ENCODE results near the gene EP400.

EP400 gene

DNA sequence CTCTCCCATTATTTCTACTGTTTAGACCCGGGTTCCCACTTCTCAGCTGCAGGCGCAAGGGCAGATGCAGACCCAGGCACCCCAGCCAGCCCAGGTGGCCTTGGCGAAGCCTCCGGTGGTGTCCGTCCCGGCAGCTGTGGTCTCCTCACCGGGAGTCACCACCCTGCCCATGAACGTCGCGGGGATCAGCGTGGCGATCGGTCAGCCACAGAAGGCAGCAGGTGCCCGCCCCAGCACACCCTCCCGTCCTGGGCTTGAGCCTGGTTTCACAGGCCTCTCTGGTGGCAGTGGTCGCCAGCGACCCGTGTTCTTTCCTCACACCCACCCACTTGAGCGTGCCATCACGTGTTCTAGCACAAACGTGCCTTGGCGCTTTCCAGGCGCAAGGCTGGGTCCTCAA is 117.0 kb downstream of the EP400 start:
- Histone ChIP-seq H3K4me3 (ENCODE audit: control insufficient read depth in 1 of 7, extremely low read depth in 1 of 7, insufficient read depth in 4 of 7, low read depth in 2 of 7, low read length in 6 of 7) (peak overlapping the region in 1 of 7 experiments; percentile 37), H3K27me3 (replicated peaks in 2 of 5; ENCODE audit: control insufficient read depth in 4 of 5, insufficient read depth in 5 of 5, low read length in 4 of 5) (no peaks in the 10 kb centered on the region), H3K4me1 (ENCODE audit: control extremely low read depth in 1 of 4, control insufficient read depth in 4 of 4, insufficient read depth in 4 of 4, low read length in 3 of 4) (peaks cover 5 to 36% (median 18%) of the 10 kb centered on the region in 4 experiments), H3K36me3 (ENCODE audit: control insufficient read depth in 4 of 4, insufficient read depth in 4 of 4, low read length in 3 of 4) (peaks cover 8 to 87% (median 58%) of the 10 kb centered on the region in 4 experiments), H3K9me3 (ENCODE audit: control extremely low read depth in 1 of 5, control insufficient read depth in 4 of 5, insufficient read depth in 2 of 5, low read depth in 1 of 5, low read length in 4 of 5) (no peaks in the 10 kb centered on the region), H3K27ac (ENCODE audit: insufficient read depth in 1 of 2, low read depth in 1 of 2, low read length in 2 of 2, poor library complexity in 1 of 2, severe bottlenecking in 2 of 2) (no peak overlapping the region)
- POLR2A ChIA-PET, result no interaction called here
- no peak for DNase-seq
- 93% methylated on average over 12 of the region's 23 CpGs for WGBS (ENCODE audit: insufficient coverage)
- CTCF ChIA-PET, result no interaction called here

DNA sequence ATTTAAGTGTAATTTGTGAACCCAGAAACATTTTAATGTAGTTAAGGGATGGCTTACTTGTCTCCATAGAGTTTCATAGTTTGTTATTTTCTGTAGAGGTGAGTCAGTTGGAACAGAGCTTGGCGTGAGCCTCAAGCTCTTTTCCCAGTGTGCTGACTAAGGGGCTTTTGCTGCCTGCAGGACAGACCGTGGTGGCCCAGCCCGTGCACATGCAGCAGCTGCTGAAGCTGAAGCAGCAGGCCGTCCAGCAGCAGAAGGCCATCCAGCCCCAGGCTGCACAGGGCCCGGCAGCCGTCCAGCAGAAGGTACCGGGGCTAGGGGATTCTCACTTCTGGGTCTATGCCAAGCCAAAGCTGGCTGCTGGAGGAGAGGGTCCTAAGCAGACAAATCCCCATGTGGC is 117.4 kb downstream of the EP400 start:
- H3K4me3 ChIP-seq (ENCODE audit: control insufficient read depth in 1 of 7, extremely low read depth in 1 of 7, insufficient read depth in 4 of 7, low read depth in 2 of 7, low read length in 6 of 7), result no peak overlapping the region
- no peak overlapping the region for H3K27ac ChIP-seq (ENCODE audit: insufficient read depth in 1 of 2, low read depth in 1 of 2, low read length in 2 of 2, poor library complexity in 1 of 2, severe bottlenecking in 2 of 2)
- no peaks in the 10 kb centered on the region for H3K9me3 ChIP-seq (ENCODE audit: control extremely low read depth in 1 of 5, control insufficient read depth in 4 of 5, insufficient read depth in 2 of 5, low read depth in 1 of 5, low read length in 4 of 5)
- ChIA-PET CTCF (interaction anchor here (1.2 kb wide), 1 partner anchor 13 kb away, joined by 4 read pairs; no protein-coding TSS in a partner anchor), POLR2A (no interaction called here)
- no peak for DNase-seq
- H3K4me1 ChIP-seq (ENCODE audit: control extremely low read depth in 1 of 4, control insufficient read depth in 4 of 4, insufficient read depth in 4 of 4, low read length in 3 of 4), result peaks cover 5 to 36% (median 18%) of the 10 kb centered on the region in 4 experiments
- peaks cover 10 to 85% (median 58%) of the 10 kb centered on the region in 4 experiments for H3K36me3 ChIP-seq (ENCODE audit: control insufficient read depth in 4 of 4, insufficient read depth in 4 of 4, low read length in 3 of 4)
- no peaks in the 10 kb centered on the region for H3K27me3 ChIP-seq (replicated peaks in 2 of 5; ENCODE audit: control insufficient read depth in 4 of 5, insufficient read depth in 5 of 5, low read length in 4 of 5)
- 97% methylated on average over 7 of the region's 7 CpGs for WGBS (ENCODE audit: insufficient coverage)

DNA sequence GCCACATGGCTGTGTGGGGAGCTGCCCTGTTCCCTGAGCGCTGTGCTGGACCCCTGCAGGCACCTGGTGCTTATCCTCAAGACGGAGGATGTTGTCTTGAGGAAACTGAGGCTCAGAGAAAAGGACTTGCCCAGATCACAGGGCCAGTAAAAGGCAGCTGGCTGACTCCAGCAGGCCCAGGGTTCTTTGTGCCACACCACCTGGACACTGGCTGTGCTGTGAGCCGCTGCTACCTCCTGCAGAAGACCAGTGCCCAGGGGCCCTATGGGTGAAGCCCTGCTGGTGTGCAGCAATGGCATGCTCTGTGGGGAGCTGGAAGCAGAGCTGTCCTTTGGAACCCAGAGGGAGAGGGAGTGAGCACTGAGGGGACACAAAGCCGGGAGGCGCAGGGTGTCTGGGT is 118.5 kb downstream of the EP400 start:
- Histone ChIP-seq H3K36me3 (ENCODE audit: control insufficient read depth in 4 of 4, insufficient read depth in 4 of 4, low read length in 3 of 4) (peaks cover 6 to 78% (median 57%) of the 10 kb centered on the region in 4 experiments), H3K27ac (ENCODE audit: insufficient read depth in 1 of 2, low read depth in 1 of 2, low read length in 2 of 2, poor library complexity in 1 of 2, severe bottlenecking in 2 of 2) (no peak overlapping the region)
- POLR2A ChIA-PET, result no interaction called here

DNA sequence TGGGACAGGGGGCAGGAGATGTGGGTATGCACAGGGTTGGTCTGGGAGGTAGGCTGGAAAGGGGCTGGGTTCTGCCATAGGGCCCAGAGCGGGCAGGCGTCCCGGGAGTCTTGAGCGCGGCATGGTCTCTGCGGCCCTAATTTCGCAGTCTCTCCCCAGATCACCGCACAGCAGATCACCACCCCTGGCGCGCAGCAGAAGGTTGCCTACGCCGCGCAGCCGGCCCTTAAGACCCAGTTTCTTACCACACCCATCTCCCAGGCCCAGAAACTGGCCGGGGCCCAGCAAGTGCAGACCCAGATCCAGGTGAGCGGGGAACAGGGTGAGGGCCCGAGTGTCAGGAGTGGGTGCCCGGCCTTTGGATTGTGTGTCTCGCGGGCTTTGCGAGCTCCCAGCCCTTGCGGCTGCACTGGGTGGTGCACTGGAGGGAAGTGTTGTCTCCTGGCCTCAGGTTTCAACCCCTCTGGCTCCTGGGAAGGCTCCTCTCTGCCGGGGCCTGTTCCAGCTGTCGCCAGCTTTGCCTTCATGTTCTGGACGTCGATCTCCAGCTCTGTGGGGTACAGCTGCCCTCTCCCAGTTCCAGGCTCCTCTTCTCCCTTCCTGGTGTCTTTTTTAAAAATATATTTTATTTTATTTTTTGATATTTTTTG is 119.7 kb downstream of the EP400 start:
- peaks cover 6 to 77% (median 57%) of the 10 kb centered on the region in 4 experiments for H3K36me3 ChIP-seq (ENCODE audit: control insufficient read depth in 4 of 4, insufficient read depth in 4 of 4, low read length in 3 of 4)
- CTCF ChIA-PET, result interaction anchor here (1.1 kb wide), 1 partner anchor 9 kb away, joined by 3 read pairs; no protein-coding TSS in a partner anchor
- POLR2A ChIA-PET, result no interaction called here

More for the DNA sequence above, 118.5 kb downstream of the EP400 start:
- 97% methylated on average over 5 of the region's 5 CpGs for WGBS (ENCODE audit: insufficient coverage)
- CTCF ChIA-PET, result interaction anchor here (1.2 kb wide), 1 partner anchor 14 kb away, joined by 4 read pairs; no protein-coding TSS in a partner anchor
- no peak overlapping the region for H3K4me3 ChIP-seq (ENCODE audit: control insufficient read depth in 1 of 7, extremely low read depth in 1 of 7, insufficient read depth in 4 of 7, low read depth in 2 of 7, low read length in 6 of 7)
- H3K4me1 ChIP-seq (ENCODE audit: control extremely low read depth in 1 of 4, control insufficient read depth in 4 of 4, insufficient read depth in 4 of 4, low read length in 3 of 4), result peaks cover 5 to 30% (median 16%) of the 10 kb centered on the region in 4 experiments
- no peaks in the 10 kb centered on the region for H3K9me3 ChIP-seq (ENCODE audit: control extremely low read depth in 1 of 5, control insufficient read depth in 4 of 5, insufficient read depth in 2 of 5, low read depth in 1 of 5, low read length in 4 of 5)
- no peak for DNase-seq
- no peaks in the 10 kb centered on the region for H3K27me3 ChIP-seq (replicated peaks in 2 of 5; ENCODE audit: control insufficient read depth in 4 of 5, insufficient read depth in 5 of 5, low read length in 4 of 5)

DNA sequence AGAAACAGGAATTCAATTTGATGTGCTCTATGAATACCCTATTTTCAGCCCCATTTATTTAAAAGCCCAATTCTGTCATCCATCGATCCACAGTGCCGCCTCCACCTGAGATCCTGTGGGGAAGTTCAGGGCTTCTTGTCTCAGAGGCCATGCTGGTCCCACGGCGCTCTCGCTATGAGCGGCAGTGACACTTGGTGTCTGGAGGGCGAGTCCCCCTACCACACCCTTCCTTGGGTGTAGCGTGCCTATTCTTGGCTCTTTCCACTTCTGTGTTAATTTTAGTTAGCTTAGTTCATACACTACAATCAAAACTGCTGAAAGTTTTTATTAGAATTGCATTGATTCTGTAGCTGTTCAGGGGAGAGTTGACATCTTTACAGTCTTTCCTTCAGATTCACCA is 120.6 kb downstream of the EP400 start:
- Histone ChIP-seq H3K27me3 (replicated peaks in 2 of 5; ENCODE audit: control insufficient read depth in 4 of 5, insufficient read depth in 5 of 5, low read length in 4 of 5) (no peaks in the 10 kb centered on the region), H3K36me3 (ENCODE audit: control insufficient read depth in 4 of 4, insufficient read depth in 4 of 4, low read length in 3 of 4) (peaks cover 8 to 77% (median 57%) of the 10 kb centered on the region in 4 experiments), H3K27ac (ENCODE audit: insufficient read depth in 1 of 2, low read depth in 1 of 2, low read length in 2 of 2, poor library complexity in 1 of 2, severe bottlenecking in 2 of 2) (peak overlapping the region in 1 of 2 experiments; percentile 6), H3K4me1 (ENCODE audit: control extremely low read depth in 1 of 4, control insufficient read depth in 4 of 4, insufficient read depth in 4 of 4, low read length in 3 of 4) (peaks cover 5 to 18% (median 9%) of the 10 kb centered on the region in 4 experiments), H3K4me3 (ENCODE audit: control insufficient read depth in 1 of 7, extremely low read depth in 1 of 7, insufficient read depth in 4 of 7, low read depth in 2 of 7, low read length in 6 of 7) (no peak overlapping the region), H3K9me3 (ENCODE audit: control extremely low read depth in 1 of 5, control insufficient read depth in 4 of 5, insufficient read depth in 2 of 5, low read depth in 1 of 5, low read length in 4 of 5) (no peaks in the 10 kb centered on the region)
- ChIA-PET POLR2A (no interaction called here), CTCF (interaction anchor here (1.1 kb wide), 1 partner anchor 9 kb away, joined by 3 read pairs; no protein-coding TSS in a partner anchor)
- no peak for DNase-seq
- 96% methylated on average over 5 of the region's 8 CpGs for WGBS (ENCODE audit: insufficient coverage)

More for the DNA sequence above, 119.7 kb downstream of the EP400 start:
- WGBS (ENCODE audit: insufficient coverage), result 96% methylated on average over 20 of the region's 26 CpGs
- DNase-seq, result no peak
- Histone ChIP-seq H3K4me1 (ENCODE audit: control extremely low read depth in 1 of 4, control insufficient read depth in 4 of 4, insufficient read depth in 4 of 4, low read length in 3 of 4) (peaks cover 5 to 21% (median 9%) of the 10 kb centered on the region in 4 experiments), H3K9me3 (ENCODE audit: control extremely low read depth in 1 of 5, control insufficient read depth in 4 of 5, insufficient read depth in 2 of 5, low read depth in 1 of 5, low read length in 4 of 5) (no peaks in the 10 kb centered on the region), H3K27ac (ENCODE audit: insufficient read depth in 1 of 2, low read depth in 1 of 2, low read length in 2 of 2, poor library complexity in 1 of 2, severe bottlenecking in 2 of 2) (no peak overlapping the region), H3K27me3 (replicated peaks in 2 of 5; ENCODE audit: control insufficient read depth in 4 of 5, insufficient read depth in 5 of 5, low read length in 4 of 5) (no peaks in the 10 kb centered on the region), H3K4me3 (ENCODE audit: control insufficient read depth in 1 of 7, extremely low read depth in 1 of 7, insufficient read depth in 4 of 7, low read depth in 2 of 7, low read length in 6 of 7) (no peak overlapping the region)

GRCh38 chr12:132071040-132071810 is 121.5 kb downstream of the EP400 start:
- 93% methylated on average over 8 of the region's 12 CpGs for WGBS (ENCODE audit: insufficient coverage)
- H3K36me3 ChIP-seq (ENCODE audit: control insufficient read depth in 4 of 4, insufficient read depth in 4 of 4, low read length in 3 of 4), result peaks cover 6 to 83% (median 59%) of the 10 kb centered on the region in 4 experiments
- ChIA-PET CTCF (no interaction called here), POLR2A (no interaction called here)
- H3K27ac ChIP-seq (ENCODE audit: insufficient read depth in 1 of 2, low read depth in 1 of 2, low read length in 2 of 2, poor library complexity in 1 of 2, severe bottlenecking in 2 of 2), result no peak overlapping the region
- H3K27me3 ChIP-seq (replicated peaks in 2 of 5; ENCODE audit: control insufficient read depth in 4 of 5, insufficient read depth in 5 of 5, low read length in 4 of 5), result no peaks in the 10 kb centered on the region
- H3K4me1 ChIP-seq (ENCODE audit: control extremely low read depth in 1 of 4, control insufficient read depth in 4 of 4, insufficient read depth in 4 of 4, low read length in 3 of 4), result peaks cover 0 to 8% (median 8%) of the 10 kb centered on the region in 4 experiments
- H3K9me3 ChIP-seq (ENCODE audit: control extremely low read depth in 1 of 5, control insufficient read depth in 4 of 5, insufficient read depth in 2 of 5, low read depth in 1 of 5, low read length in 4 of 5), result no peaks in the 10 kb centered on the region
- no peak overlapping the region for H3K4me3 ChIP-seq (ENCODE audit: control insufficient read depth in 1 of 7, extremely low read depth in 1 of 7, insufficient read depth in 4 of 7, low read depth in 2 of 7, low read length in 6 of 7)
- no peak for DNase-seq

Measured in common myeloid progenitor, CD34-positive (primary cell).